ENCODE data around the gene FTCD.
"Not testable (repeated sequence)": the region's sequence is repeated elsewhere in the genome, so short reads cannot be mapped to it uniquely, and the experiment has no call there.

Gene FTCD

DNA sequence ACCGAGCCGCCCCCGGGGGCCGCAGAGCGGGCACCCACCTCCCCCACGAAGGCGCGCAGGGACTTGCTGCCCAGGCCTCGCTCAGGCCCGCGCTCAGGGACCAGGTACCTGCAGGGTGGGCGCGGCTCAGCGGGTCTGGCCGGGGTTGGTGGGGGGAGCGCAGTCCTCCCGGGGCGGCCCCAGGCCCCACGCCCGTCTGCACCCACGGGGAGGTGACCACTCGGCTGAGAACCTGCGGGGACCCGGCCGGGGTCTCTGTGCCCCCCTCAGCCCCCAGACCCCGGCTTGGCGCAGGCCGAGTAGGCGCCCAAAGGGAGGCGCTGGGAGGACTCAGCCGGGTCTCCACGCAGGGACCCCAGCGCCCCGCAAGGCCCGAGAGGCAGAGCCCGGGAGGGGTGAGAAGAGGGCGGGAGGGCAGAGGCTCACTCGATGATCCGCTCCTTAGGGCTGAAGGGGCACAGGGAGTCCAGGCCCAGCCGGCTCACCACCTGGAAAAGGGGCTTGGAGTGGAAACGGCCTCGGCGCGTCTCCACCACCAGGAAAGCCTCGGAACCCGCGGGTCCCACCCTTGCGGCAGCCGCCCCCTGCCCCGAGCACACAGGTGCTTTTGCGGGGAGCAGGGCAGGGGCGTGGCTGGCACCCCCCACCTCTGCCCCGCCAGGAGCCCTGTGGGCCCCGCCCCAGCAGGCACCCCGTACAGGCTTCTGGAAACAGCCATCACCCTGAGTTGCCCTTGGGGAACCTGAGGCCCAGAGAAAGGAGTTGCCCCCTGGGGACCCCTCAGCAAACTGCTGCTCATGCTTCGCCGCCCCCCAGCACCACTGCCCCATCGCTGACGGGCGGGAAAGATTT, 9.3 kb downstream of the FTCD start:
- DNase-seq, result no peak
- in situ Hi-C loops (cut with HindIII; ENCODE audit: low pct_ligation_motif_present, low pct_unique_long_range_greater_than_20kb, low sequenced_read_pairs), result no loop called here

DNA sequence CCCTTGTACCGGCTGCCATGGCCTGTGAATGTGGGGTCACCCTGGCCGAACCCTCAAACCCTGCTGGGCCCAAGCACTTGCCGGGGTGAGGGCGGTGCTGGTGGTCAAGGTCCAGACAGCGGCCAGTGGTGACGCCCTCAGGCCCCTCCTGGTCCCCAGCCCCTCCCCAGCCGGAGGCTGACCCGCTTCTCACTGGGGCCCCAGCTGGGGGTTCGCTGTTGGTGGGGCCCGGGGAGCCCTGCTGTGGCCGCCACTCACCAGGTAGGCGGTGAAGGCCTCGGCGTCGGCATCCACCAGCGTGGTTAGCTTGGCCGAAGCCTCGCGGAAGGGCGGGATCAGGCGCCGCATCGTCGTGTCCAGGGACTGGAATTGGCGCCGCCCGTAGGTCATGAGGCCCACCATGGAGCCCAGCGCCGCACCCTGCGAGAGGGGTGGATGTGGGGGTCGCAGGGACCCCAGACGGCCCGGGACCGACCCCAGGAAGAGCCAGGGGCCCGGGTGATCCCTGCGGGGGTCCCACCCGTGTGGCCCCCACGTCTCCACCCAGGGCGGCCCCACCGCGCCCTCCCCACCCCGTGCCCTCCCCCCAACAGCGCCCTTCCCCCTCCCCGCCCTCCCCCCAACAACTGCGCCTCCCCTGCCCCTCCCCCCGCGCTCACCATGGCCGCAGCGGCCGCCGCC, 10.1 kb downstream of the FTCD start:
- DNase-seq, result no peak
- in situ Hi-C loops (cut with HindIII; ENCODE audit: low pct_ligation_motif_present, low pct_unique_long_range_greater_than_20kb, low sequenced_read_pairs), result no loop called here

DNA sequence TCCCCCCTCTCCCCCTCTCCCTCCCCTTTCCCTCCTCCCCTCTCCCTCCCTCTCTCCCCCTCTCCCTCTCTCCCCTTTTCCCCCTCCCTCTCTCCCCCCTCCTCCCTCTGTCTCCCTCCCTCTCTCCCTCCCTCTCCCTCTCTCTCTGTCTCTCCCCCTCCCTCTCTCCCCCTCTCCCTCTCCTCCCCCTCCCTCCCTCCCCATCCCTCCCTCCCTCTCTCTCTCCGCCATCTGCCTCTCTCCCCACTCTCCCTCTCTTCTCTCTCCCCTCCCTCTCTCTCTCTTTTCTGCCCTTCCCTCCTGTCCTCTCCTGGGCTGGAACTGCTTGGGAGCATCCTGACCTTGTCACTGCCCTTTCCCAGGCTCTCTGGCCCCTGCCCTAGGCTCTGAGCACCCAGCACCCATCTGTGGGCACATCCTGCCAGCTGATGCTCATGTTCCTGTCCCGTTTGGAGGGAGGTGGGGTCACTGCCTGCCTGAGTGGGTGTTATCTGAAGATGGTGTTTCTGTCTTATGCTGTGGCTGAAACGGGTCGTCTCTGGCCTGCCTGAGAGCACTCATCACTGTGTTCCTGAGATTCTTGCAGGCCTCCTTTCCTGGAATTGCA, 10.8 kb downstream of the FTCD start:
- in situ Hi-C loops (cut with HindIII; ENCODE audit: low pct_ligation_motif_present, low pct_unique_long_range_greater_than_20kb, low sequenced_read_pairs), result no loop called here
- DNase-seq, result no peak

DNA sequence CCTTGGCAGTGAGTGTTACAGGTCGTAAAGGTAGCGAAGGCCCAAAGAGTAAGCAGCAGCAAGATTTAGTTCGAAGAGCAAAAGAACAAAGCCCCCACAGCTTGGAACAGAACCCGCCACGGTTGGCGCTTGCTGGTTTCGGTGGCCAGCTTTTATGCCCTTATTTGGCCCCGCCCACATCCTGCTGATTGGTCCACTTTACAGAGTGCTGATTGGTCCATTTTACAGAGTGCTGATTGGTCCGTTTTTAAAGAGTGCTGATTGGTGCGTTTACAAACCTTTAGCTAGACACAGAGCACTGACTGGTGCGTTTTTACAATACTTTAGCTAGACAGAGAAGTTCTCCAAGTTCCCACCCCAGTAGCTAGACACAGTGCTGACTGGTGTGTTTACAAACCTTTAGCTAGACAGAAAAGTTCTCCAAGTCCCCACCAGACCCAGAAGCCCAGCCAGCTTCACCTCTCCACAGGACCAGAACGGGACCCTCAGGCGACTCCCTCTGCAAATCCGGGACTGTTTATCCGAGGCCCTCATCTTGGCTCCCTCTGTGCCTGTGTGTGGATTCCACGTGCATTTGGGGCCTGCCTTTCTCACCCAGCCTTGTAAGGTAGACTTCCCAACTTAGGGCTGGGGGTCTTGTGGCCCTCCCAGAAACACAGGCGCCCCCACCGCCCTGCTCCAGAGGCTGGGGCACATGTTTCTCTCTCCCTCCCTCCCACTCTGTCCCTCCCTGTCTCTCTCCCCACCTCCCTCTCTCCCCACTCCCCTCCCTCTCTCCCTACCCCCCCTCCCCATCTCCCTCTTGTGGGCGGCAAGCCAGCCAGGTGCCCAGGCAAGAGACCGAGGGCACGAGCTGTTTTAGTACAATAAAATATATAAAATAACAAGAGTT, 12.6 kb downstream of the FTCD start:
- no peak for DNase-seq
- in situ Hi-C loops (cut with HindIII; ENCODE audit: low pct_ligation_motif_present, low pct_unique_long_range_greater_than_20kb, low sequenced_read_pairs), result no loop called here

DNA sequence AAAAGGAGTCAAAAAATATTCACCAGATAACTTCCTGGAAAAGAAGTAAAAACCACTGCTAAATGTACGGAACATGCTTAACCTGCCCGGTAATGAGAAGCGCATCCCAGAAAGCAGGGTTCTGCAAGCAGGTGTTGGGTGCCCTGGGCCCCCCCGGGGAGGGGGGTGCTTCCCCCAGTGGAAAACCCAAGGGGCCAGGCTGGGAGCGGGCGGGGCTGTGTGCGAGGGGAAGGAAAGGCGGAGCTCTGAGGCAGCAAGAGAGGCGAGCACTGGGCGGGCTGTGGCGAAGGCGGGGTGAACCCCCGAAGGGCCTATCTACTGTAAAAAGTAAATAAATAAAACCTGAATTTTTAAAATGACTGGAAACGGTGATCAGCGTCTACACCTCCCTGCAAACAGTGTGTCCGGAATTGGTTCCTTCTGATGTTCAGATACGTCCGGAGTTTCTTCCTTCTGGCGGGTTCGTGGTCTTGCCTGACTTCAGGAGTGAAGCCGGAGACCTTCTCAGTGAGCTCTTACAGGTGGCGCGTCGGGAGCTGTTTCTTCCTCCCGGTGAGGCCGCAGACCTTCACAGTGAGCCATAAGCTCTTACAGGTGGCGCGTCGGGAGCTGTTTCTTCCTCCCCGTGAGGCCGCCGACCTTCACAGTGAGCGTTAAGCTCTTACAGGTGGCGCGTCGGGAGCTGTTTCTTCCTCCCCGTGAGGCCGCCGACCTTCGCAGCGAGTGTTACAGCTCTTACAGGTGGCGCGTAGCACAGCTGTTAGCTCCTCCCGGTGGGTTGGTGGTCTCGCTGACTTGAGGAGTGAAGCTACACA, 13.4 kb downstream of the FTCD start:
- in situ Hi-C loops (cut with HindIII; ENCODE audit: low pct_ligation_motif_present, low pct_unique_long_range_greater_than_20kb, low sequenced_read_pairs), result no loop called here

DNA sequence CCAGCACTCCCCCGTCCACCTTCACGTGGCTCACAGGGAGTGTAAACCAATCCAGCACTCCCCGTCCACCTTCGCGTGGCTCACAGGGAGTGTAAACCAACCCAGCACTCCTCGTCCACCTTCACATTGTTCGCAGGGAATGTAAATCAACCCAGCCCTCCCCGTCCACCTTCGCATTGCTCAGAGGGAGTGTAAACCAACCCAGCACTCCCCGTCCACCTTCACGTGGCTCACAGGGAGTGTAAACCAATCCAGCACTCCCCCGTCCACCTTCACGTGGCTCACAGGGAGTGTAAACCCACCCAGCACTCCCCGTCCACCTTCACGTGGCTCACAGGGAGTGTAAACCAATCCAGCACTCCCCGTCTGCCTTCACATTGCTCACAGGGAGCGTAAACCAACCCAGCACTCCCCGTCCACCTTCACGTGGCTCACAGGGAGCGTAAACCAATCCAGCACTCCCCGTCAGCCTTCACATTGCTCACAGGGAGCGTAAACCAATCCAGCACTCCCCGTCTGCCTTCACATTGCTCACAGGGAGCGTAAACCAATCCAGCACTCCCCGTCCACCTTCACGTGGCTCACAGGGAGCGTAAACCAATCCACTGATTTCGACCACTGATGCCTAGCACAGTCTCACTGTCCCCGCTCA, 14.9 kb downstream of the FTCD start:
- DNase-seq; in situ Hi-C loops (cut with HindIII; ENCODE audit: low pct_ligation_motif_present, low pct_unique_long_range_greater_than_20kb, low sequenced_read_pairs): not testable (repeated sequence)

More for the DNA sequence above, 13.4 kb downstream of the FTCD start:
- no peak for DNase-seq

DNA sequence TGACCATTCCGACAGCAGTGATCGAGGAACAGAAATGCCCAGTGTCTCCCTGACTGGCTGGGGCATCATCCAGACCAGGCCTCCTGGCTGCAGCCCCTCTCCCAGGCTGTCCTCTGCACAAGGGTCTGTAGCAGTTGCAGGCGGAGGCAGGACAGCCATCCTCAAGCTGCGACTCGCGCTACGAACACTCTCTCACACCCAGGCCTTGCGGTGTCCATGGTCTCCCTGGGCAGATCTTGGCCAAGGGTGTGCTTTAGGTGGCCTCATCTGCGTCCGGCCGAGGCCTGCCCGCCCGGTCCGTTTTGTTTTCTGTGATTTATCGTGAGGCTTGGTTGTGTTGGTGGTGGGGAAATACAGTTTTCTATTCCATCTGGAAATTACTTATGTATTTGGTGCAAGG, 15.7 kb downstream of the FTCD start:
- DNase-seq, result no peak
- in situ Hi-C loops (cut with HindIII; ENCODE audit: low pct_ligation_motif_present, low pct_unique_long_range_greater_than_20kb, low sequenced_read_pairs), result no loop called here

DNA sequence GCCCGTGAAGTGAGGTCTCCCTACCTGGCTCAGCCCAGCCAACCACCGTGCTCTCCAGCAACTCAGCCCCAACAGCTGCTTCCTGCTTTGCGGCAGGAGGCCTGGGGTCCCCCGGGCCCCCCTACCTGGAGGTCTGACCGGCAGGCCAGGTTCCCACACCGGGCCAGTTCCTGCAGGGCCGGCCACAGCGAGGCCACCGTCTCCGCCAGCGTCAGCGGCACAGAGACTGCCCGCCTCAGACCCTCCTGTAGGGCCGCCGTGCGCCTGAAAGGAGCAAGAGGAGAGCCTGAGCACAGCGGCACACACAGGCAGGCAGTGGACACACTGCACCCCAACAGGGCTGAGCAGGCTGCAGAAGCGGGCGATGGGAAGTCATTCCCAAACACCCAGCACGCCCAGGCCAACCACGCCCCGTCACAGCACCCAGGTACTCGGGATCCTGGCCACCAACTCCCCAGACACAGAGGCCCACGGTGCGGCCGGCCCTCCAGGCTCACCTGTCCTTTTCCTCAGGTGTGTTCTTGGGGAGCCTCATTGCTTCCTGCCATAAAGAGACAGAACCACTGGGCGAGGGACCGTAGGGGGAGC, 16.9 kb downstream of the FTCD start:
- in situ Hi-C loops (cut with HindIII; ENCODE audit: low pct_ligation_motif_present, low pct_unique_long_range_greater_than_20kb, low sequenced_read_pairs), result no loop called here
- no peak for DNase-seq

DNA sequence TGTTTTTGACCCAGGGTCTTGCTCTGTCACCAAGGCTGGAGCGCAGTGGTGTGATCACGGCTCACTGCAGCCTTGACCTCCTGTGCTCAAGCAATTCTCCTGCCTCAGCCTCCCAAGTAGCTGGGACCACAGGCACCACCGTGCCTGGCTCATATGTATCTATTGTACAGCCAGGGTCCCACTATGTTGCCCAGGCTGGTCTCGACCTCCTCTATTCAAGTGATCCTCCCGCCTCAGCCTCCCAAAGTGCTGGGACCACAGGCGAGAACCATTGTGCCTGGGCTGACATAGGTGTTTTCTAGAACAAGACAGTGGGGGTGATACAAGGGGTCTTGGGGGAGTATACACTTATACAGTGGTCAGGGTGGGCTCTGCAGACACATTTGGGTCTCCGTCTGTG, 17.5 kb downstream of the FTCD start:
- DNase-seq, result no peak
- in situ Hi-C loops (cut with HindIII; ENCODE audit: low pct_ligation_motif_present, low pct_unique_long_range_greater_than_20kb, low sequenced_read_pairs), result no loop called here

DNA sequence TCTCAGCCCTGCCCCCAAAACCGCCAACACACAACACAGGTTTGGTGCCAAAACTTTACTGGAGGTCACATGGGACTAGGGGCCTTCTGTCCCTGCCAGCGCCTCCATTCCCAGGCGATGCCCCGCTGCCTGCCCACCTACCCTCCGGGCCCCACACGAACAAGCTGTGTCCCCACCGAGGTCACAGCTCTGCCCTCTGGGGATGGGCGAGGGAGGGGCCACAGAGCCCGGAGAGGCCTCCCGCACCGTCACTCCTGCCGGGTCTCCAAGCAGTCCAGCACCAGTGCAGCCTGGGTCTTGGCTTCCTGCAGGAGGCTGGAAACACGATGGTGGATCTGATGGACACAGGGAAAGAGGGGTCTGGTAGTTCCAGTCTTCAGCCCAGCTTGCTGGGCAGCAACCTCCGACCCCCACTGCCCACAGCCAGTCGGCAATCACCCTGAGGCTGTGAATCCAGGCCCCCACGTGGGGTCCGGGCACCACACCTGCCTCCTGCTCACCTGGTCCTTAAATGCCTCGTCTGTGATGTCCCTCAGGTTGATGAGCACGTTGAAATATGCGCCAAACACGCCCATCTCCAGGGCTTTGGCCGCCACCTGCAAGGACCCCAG, 18.5 kb downstream of the FTCD start:
- in situ Hi-C loops (cut with HindIII; ENCODE audit: low pct_ligation_motif_present, low pct_unique_long_range_greater_than_20kb, low sequenced_read_pairs), result no loop called here
- DNase-seq, result no peak

DNA sequence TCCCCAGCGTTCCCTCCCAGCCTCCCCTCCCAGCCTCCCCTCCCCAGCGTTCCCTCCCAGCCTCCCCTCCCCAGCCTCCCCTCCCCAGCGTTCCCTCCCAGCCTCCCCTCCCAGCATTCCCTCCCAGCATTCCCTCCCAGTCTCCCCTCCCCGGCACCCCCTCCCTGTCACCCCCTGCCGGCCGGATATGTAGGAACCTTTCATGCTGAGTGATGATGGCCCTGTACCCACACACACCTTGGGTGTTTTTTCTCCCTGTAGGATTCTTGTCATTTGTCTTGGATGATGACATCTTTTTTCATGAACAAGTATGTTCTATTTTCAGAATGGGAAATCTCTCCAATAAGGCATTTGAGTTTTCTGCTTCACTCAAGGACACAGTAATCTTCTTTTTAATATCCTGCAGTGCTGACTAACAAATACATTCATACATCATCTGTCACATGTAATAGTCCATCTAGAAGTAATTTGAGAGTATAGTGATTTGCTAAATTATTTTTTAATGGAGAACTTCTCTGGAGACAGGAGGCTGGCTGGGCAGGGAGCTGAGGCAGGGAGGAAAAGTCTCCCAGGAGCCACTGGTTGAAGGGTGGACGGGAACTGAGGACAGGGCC, 19.5 kb downstream of the FTCD start:
- in situ Hi-C loops (cut with HindIII; ENCODE audit: low pct_ligation_motif_present, low pct_unique_long_range_greater_than_20kb, low sequenced_read_pairs), result no loop called here
- DNase-seq, result no peak

DNA sequence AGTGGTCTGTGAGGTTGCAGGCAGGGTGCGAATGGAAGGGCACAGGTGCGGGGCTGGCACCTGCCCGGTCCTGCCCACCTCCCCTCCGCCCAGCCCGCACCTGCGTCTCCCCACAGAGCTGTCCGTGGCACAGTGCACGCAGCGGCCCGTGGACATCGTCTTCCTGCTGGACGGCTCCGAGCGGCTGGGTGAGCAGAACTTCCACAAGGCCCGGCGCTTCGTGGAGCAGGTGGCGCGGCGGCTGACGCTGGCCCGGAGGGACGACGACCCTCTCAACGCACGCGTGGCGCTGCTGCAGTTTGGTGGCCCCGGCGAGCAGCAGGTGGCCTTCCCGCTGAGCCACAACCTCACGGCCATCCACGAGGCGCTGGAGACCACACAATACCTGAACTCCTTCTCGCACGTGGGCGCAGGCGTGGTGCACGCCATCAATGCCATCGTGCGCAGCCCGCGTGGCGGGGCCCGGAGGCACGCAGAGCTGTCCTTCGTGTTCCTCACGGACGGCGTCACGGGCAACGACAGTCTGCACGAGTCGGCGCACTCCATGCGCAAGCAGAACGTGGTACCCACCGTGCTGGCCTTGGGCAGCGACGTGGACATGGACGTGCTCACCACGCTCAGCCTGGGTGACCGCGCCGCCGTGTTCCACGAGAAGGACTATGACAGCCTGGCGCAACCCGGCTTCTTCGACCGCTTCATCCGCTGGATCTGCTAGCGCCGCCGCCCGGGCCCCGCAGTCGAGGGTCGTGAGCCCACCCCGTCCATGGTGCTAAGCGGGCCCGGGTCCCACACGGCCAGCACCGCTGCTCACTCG, 23.3 kb downstream of the FTCD start:
- no peak for DNase-seq

DNA sequence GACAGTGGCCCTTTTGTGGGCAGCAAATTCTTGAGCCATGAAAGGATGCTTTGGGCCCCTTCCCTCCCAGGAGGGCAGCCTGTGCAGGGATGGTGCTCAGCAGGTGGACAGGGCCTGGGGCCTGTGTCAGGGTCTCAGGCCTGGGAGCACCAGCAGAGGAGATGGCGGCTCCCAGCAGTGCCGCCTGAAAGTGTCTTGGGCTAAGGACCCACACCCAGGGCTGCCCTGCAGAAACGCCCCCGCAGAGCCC, 23.9 kb downstream of the FTCD start:
- in situ Hi-C loops (cut with HindIII; ENCODE audit: low pct_ligation_motif_present, low pct_unique_long_range_greater_than_20kb, low sequenced_read_pairs), result no loop called here
- DNase-seq, result no peak

More for the DNA sequence above, 23.3 kb downstream of the FTCD start:
- in situ Hi-C loops (cut with HindIII; ENCODE audit: low pct_ligation_motif_present, low pct_unique_long_range_greater_than_20kb, low sequenced_read_pairs), result no loop called here

DNA sequence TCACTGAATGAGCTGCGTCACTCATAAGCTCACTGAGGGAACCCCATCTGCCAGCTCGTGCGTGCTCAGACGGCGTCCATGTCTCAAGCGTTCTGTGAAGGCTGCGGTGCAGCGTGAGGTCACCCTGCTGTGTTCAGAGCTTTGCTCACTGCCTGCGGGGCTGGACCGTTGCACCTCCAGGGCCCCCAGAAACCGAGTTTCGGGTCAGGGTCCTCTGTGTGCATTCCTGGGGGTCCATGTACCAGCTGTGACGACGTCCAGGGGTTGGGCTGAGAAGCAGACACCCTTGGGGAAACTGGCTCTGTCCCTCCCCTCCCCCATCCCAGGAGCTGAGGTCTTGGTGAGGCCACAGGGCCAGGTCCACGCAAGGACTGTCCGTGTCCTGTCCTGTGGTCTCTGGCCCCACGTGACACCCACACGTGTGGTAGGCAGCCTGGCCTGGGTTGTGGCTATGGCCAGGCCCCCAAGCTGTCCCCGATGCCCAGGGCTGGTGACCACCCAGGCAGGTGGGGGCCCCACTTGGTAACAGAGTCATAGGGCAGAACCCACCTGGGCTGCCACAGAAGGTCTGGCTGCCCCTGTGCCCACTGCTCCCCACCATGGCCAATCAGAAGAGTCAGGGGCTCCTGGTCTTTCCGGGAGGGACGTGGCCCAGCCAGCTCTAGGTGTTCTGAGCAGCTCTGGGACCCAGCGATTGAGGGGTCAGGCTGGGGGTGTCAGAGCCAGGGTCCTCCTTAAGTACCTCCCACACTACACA, 24.4 kb downstream of the FTCD start:
- no peak for DNase-seq
- in situ Hi-C loops (cut with HindIII; ENCODE audit: low pct_ligation_motif_present, low pct_unique_long_range_greater_than_20kb, low sequenced_read_pairs), result no loop called here
